ENCODE data around the gene C10orf90. TPM values are rescaled to one million over a fixed set of nuclear protein-coding genes. Genes with fewer than 3 reads are reported as not detected.

Gene C10orf90
- not detected in 2 replicates for total RNA-seq (ENCODE audit: low replicate concordance)

GRCh38 chr10:126670056-126670894 lies at the start of gene C10orf90:
TSS of gene C10orf90 (minus strand) at chr10:126670693. CDS start at chr10:126670480, 213 bp downstream.
- H3K4me3 Mint-ChIP-seq = no peak within 1 kb of the TSS

GRCh38 chr10:126716366-126716765 lies 45.9 kb upstream of the C10orf90 start:
- Histone ChIP-seq H3K9ac (no peak overlapping the region), H3F3A (ENCODE audit: low read depth) (no peaks in the 10 kb centered on the region), H3K4me1 (no peaks in the 10 kb centered on the region), H3K36me3 (no peaks in the 10 kb centered on the region), H3K4me3 (no peak overlapping the region), H3K79me2 (ENCODE audit: low read depth) (no peaks in the 10 kb centered on the region), H4K20me1 (ENCODE audit: low read depth) (no peaks in the 10 kb centered on the region), H3K9me3 (ENCODE audit: low read depth) (no peaks in the 10 kb centered on the region), H3K4me2 (no peak overlapping the region), H3K27ac (no peak overlapping the region), H3K27me3 (no peaks in the 10 kb centered on the region), H2AFZ (replicated peaks) (no peak overlapping the region)
- Mint-ChIP-seq H3K4me1 (no peaks in the 10 kb centered on the region), H3K9me3 (no peaks in the 10 kb centered on the region), H3K36me3 (no peaks in the 10 kb centered on the region), H3K27ac (no peak overlapping the region), H3K27me3 (ENCODE audit: insufficient read depth, low read depth) (peaks cover 4% of the 10 kb centered on the region), H3K4me3 (no peak overlapping the region)
- no peak for DNase-seq (ENCODE audit: low spot score)
- no peak for TF ChIP-seq EZH2phosphoT487 (IDR thresholded peaks at IDR 0.05)
- TF ChIP-seq CTCF (IDR thresholded peaks at IDR 0.05) = no peak
- no peak for TF ChIP-seq EZH2 (IDR thresholded peaks at IDR 0.05)

More at GRCh38 chr10:126670056-126670894, at the start of gene C10orf90:
- Histone ChIP-seq H3K4me1 (no peaks in the 10 kb centered on the region), H3K36me3 (no peaks in the 10 kb centered on the region), H3K27ac (no peak within 1 kb of the TSS), H4K20me1 (ENCODE audit: low read depth) (no peaks in the 10 kb centered on the region), H3F3A (ENCODE audit: low read depth) (no peaks in the 10 kb centered on the region), H3K79me2 (ENCODE audit: low read depth) (no peaks in the 10 kb centered on the region), H3K4me2 (no peak within 1 kb of the TSS), H3K4me3 (no peak within 1 kb of the TSS), H3K9me3 (ENCODE audit: low read depth) (no peaks in the 10 kb centered on the region), H2AFZ (replicated peaks) (no peak within 1 kb of the TSS), H3K9ac (no peak within 1 kb of the TSS), H3K27me3 (no peaks in the 10 kb centered on the region)
- TF ChIP-seq CTCF (IDR thresholded peaks at IDR 0.05) = no peak
- no peak for TF ChIP-seq EZH2phosphoT487 (IDR thresholded peaks at IDR 0.05)
- TF ChIP-seq EZH2 (IDR thresholded peaks at IDR 0.05) = no peak
- Mint-ChIP-seq H3K27me3 (ENCODE audit: insufficient read depth, low read depth) (peaks cover 2% of the 10 kb centered on the region), H3K4me1 (peaks cover 12% of the 10 kb centered on the region), H3K9me3 (peaks cover 6% of the 10 kb centered on the region), H3K36me3 (no peaks in the 10 kb centered on the region), H3K27ac (peak within 1 kb of the TSS; percentile 11)
- no peak for DNase-seq (ENCODE audit: low spot score)

- no peaks in the 10 kb centered on the region for H3K27me3 ChIP-seq
- no peaks in the 10 kb centered on the region for H3K9me3 ChIP-seq (ENCODE audit: low read depth)
- no peak overlapping the region for H2AFZ ChIP-seq (replicated peaks)
- H3K4me1 ChIP-seq = no peaks in the 10 kb centered on the region
- Mint-ChIP-seq H3K27ac (no peak overlapping the region), H3K9me3 (peaks cover 5% of the 10 kb centered on the region), H3K36me3 (no peaks in the 10 kb centered on the region), H3K4me3 (no peak overlapping the region), H3K4me1 (no peaks in the 10 kb centered on the region), H3K27me3 (ENCODE audit: insufficient read depth, low read depth) (peaks cover 4% of the 10 kb centered on the region)
- H3K4me2 ChIP-seq = no peak overlapping the region
- H3K9ac ChIP-seq = no peak overlapping the region
- H3K79me2 ChIP-seq (ENCODE audit: low read depth) = no peaks in the 10 kb centered on the region
- no peaks in the 10 kb centered on the region for H3K36me3 ChIP-seq
- H3F3A ChIP-seq (ENCODE audit: low read depth) = no peaks in the 10 kb centered on the region
- H3K27ac ChIP-seq = no peak overlapping the region
- TF ChIP-seq CTCF (IDR thresholded peaks at IDR 0.05) (no peak), EZH2phosphoT487 (IDR thresholded peaks at IDR 0.05) (no peak), EZH2 (IDR thresholded peaks at IDR 0.05) (no peak)
- H3K4me3 ChIP-seq = no peak overlapping the region
- no peak for DNase-seq (ENCODE audit: low spot score)
- no peaks in the 10 kb centered on the region for H4K20me1 ChIP-seq (ENCODE audit: low read depth)
Measured at GRCh38 chr10:126713594-126713993, 43.1 kb upstream of the C10orf90 start.

Measured in neural progenitor cell (in vitro differentiated cells).